HG02943 (cell line): Measurements from ENCODE around the gene UNC13A.

Experiments
- ATAC-seq: cut with Tn5 transposase; IDR thresholded peaks from one replicate; pipeline ENCODE4 v1.9.1; 2021; ENCODE audit warnings: mild to moderate bottlenecking, low read depth, moderate library complexity; ENCODE audit not compliant: unreplicated experiment

Gene UNC13A

GRCh38 chr19:17632577-17632976 lies 55.6 kb downstream of the UNC13A start:
- ATAC-seq, result no peak

GRCh38 chr19:17629760-17630159 lies 58.4 kb downstream of the UNC13A start:
- ATAC-seq, result no peak

GRCh38 chr19:17627921-17628320 lies 60.2 kb downstream of the UNC13A start:
- no peak for ATAC-seq

- no peak for ATAC-seq
These were observed 61.0 kb downstream of the UNC13A start for GRCh38 chr19:17627161-17627560.

- no peak for ATAC-seq
These were observed 61.6 kb downstream of the UNC13A start for GRCh38 chr19:17626456-17627015.

GRCh38 chr19:17625980-17626379 lies 62.2 kb downstream of the UNC13A start:
- no peak for ATAC-seq

- no peak for ATAC-seq
These were observed 63.1 kb downstream of the UNC13A start for GRCh38 chr19:17625043-17625442.

- no peak for ATAC-seq
These were observed 63.7 kb downstream of the UNC13A start for GRCh38 chr19:17624314-17624991.

GRCh38 chr19:17623224-17623935 lies 64.8 kb downstream of the UNC13A start:
- ATAC-seq, result no peak

- ATAC-seq, result no peak
These were observed 67.5 kb downstream of the UNC13A start for GRCh38 chr19:17620696-17621095.

GRCh38 chr19:17618936-17619335 lies 69.2 kb downstream of the UNC13A start:
- no peak for ATAC-seq

- no peak for ATAC-seq
These were observed 69.8 kb downstream of the UNC13A start for GRCh38 chr19:17618281-17618903.

- ATAC-seq, result no peak
These were observed 70.4 kb downstream of the UNC13A start for GRCh38 chr19:17617807-17618192.

GRCh38 chr19:17616961-17617806 lies 71.0 kb downstream of the UNC13A start:
- no peak for ATAC-seq

- ATAC-seq, result no peak
These were observed 71.5 kb downstream of the UNC13A start for GRCh38 chr19:17616686-17616960.

- no peak for ATAC-seq
These were observed 72.1 kb downstream of the UNC13A start for GRCh38 chr19:17615889-17616685.

- ATAC-seq, result no peak
These were observed 73.7 kb downstream of the UNC13A start for GRCh38 chr19:17614476-17614875.

GRCh38 chr19:17611462-17612244 lies 76.5 kb downstream of the UNC13A start:
- no peak for ATAC-seq

- no peak for ATAC-seq
These were observed 77.8 kb downstream of the UNC13A start for GRCh38 chr19:17610384-17610783.
